Right atrium auricular region (tissue), 2 donors: Measurements from ENCODE around the gene CEP170. TPM values are rescaled to one million over a fixed set of nuclear protein-coding genes. Genes with fewer than 3 reads are reported as not detected.
A peak's percentile ranks its signal among the peaks of the same experiment; 100 is the strongest.

Source experiments
- DNase-seq: peaks from one replicate; pipeline ENCODE4 v3.0.0-alpha.2; 2019; ENCODE audit warnings: low spot score
- H3K27ac ChIP-seq, 2 donors: fragments of 200-600 bp; sonication (generic); 1 replicate in 1 of 2; 2 replicates in 1 of 2; pipeline ENCODE4 v1.5.1; 2016 to 2019
- H3K27me3 ChIP-seq, 2 donors: fragments of 200-600 bp; sonication (generic); one replicate each; pipeline versions ENCODE4 v1.5.1 to v1.6.0; 2017 to 2019
- H3K36me3 ChIP-seq: fragments of 200-600 bp; sonication (generic); one replicate; pipeline ENCODE4 v1.5.1; 2016
- H3K4me1 ChIP-seq, 2 donors: fragments of 200-600 bp; sonication (generic); one replicate each; pipeline versions ENCODE4 v1.5.1 to v1.6.0; 2017 to 2019
- H3K4me3 ChIP-seq, 2 donors: fragments of 200-600 bp; sonication (generic); 1 replicate in 1 of 2; 2 replicates in 1 of 2; pipeline ENCODE4 v1.5.1; 2017 to 2019; ENCODE audit warnings: mild to moderate bottlenecking in 1 of 2, moderate library complexity in 1 of 2
- H3K9me3 ChIP-seq, 2 donors: fragments of 200-600 bp; sonication (generic); one replicate each; pipeline ENCODE4 v1.5.1; 2019
- total RNA-seq, 2 donors: library from RNA; depleted of rRNA; stranded (reverse); fragments of >200 nt; gene quantifications; one replicate each; pipeline ENCODE4 v1.1.0, GENCODE V29; 2016
- TF ChIP-seq, protein P1 (sequence below), 2 donors: fragments of 200-600 bp; sonication (generic); IDR thresholded peaks; one replicate each; pipeline ENCODE4 v1.5.1; 2019; ENCODE audit warnings: antibody characterized with exemption in 2 of 2

Gene CEP170
- total RNA-seq, 2 donors from 2014 or later: 28.4 to 29.1 TPM

DNA sequence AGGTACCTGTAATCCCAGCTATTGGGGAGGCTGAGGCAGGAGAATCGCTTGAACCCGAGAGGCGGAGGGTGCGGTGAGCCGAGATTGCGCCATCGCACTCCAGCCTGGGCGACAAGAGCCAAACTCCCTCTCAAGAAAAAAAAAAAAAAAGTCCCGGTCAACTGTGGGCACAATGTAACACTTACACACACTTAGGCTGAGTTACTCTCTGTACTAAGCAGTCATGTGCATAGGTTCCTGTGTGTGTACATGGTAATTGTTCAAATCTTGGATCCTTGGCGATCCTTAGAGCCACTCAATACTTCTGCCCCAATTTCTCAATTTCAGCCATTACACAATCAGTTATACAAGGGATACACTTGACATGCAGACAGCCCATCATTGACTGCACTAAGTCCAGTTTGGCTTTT, 12.4 kb upstream of the CEP170 start:
- DNase-seq: no peak
- no peaks in the 10 kb centered on the region for H3K9me3 ChIP-seq
- H3K36me3 ChIP-seq: no peaks in the 10 kb centered on the region
- H3K4me1 ChIP-seq: peaks cover 0 to 56% of the 10 kb centered on the region in 2 donors
- H3K27ac ChIP-seq: peak overlapping the region; percentile 3 to 22
- TF ChIP-seq, protein P1, sequence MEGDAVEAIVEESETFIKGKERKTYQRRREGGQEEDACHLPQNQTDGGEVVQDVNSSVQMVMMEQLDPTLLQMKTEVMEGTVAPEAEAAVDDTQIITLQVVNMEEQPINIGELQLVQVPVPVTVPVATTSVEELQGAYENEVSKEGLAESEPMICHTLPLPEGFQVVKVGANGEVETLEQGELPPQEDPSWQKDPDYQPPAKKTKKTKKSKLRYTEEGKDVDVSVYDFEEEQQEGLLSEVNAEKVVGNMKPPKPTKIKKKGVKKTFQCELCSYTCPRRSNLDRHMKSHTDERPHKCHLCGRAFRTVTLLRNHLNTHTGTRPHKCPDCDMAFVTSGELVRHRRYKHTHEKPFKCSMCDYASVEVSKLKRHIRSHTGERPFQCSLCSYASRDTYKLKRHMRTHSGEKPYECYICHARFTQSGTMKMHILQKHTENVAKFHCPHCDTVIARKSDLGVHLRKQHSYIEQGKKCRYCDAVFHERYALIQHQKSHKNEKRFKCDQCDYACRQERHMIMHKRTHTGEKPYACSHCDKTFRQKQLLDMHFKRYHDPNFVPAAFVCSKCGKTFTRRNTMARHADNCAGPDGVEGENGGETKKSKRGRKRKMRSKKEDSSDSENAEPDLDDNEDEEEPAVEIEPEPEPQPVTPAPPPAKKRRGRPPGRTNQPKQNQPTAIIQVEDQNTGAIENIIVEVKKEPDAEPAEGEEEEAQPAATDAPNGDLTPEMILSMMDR (IDR thresholded peaks at IDR 0.05): no peak
- H3K27me3 ChIP-seq: no peaks in the 10 kb centered on the region
- H3K4me3 ChIP-seq: no peak overlapping the region

DNA sequence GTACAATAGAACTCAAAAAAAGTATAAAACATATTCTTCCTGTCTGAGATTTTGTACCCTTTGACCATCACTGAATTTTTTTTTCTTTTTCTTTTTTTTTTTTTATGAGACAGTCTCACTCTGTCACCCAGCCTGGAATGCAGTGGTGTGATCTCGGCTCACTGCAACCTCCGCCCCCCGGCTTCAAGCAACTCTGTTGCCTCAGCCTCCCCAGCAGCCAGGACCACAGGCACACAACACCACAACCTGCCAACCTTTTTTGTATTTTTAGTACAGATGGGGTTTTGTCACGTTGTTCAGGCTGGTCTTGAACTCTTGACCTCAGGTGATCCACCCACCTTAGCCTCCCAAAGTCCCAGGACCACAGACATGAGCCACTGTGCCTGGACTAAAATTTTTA, 11.2 kb upstream of the CEP170 start:
- no peak for DNase-seq
- Histone ChIP-seq H3K27me3 (no peaks in the 10 kb centered on the region), H3K4me1 (peaks cover 0 to 56% of the 10 kb centered on the region in 2 donors), H3K4me3 (no peak overlapping the region), H3K9me3 (no peaks in the 10 kb centered on the region), H3K36me3 (no peaks in the 10 kb centered on the region), H3K27ac (no peak overlapping the region)
- TF ChIP-seq, protein P1 (IDR thresholded peaks at IDR 0.05): no peak

DNA sequence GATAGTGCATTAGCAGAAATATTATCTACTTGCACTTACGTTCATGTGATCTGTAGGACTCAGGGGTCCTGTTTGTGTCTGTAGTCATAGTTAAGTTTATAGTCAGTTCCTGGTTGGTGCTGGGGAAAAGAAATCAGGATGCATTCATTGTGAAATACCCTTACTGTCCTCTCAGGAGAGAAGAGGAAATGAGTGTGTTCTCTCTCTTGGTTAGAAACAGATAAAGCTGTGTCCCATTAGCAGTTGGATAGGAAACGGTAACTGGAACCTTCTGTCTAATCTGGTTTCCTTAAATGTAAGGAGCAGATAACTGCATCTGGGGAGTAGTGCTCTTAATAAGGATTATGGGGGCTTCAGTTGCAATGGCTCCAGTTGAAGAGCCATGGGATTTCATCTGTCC, 9.6 kb upstream of the CEP170 start:
- Histone ChIP-seq H3K4me1 (peaks cover 0 to 58% of the 10 kb centered on the region in 2 donors), H3K27me3 (no peaks in the 10 kb centered on the region), H3K36me3 (no peaks in the 10 kb centered on the region), H3K9me3 (no peaks in the 10 kb centered on the region), H3K4me3 (no peak overlapping the region), H3K27ac (peak overlapping the region; percentile 43 to 59)
- DNase-seq: no peak
- TF ChIP-seq, protein P1 (IDR thresholded peaks at IDR 0.05): no peak

DNA sequence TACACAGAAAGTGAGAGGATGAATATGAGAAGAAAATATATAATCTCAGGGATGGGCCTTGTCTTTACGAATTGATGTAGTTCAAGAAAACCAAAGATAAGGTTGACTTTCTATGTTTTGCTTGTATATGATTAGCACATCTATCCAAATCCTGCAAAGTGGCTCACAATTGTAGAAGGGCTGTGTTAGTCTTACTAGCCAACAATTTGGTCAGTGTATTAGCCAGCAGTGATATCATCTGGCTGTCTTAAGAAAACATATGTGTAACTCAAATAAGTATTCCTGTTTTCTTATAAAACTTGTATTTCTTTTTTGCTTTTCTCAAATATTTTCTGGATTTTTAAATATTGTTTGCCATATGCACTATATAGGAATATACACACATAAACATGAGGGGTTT, 6.3 kb upstream of the CEP170 start:
- H3K27ac ChIP-seq: peak overlapping the region in 1 of 2 donors; percentile 1
- H3K36me3 ChIP-seq: no peaks in the 10 kb centered on the region
- DNase-seq: no peak
- H3K9me3 ChIP-seq: no peaks in the 10 kb centered on the region
- H3K4me1 ChIP-seq: peaks cover 0 to 48% of the 10 kb centered on the region in 2 donors
- TF ChIP-seq, protein P1 (IDR thresholded peaks at IDR 0.05): no peak
- H3K4me3 ChIP-seq: no peak overlapping the region
- H3K27me3 ChIP-seq: no peaks in the 10 kb centered on the region

DNA sequence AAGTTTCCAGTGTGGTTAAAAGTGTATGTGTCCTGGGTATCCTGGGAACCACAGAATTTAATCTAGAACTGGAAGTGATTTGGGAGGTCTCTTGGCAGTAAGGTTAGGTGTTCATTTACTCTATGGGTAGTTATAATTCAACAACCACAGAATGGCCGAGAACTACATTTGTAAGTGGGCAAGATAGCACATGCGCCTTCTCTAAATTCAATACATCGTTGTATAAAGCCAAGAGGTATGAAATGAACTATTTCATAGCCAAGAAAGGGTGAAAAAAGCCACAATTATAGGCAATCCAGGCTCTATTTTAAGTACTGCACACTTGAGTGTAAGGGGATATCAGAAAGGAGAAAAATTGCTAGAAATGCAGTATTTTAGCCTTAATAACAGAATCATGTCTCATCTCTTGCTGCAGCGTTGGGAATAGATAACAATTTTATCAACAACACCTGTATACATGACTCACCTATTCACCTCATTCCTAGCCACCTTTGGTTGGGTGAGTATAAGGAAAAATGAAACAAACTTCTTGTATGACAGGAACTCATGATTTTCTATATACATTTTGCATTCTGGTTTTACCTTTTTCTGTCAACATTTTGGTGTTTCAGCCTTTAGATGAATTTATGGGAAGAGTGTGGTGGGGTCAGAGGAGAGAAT, 5.3 kb upstream of the CEP170 start:
- no peak for DNase-seq
- Histone ChIP-seq H3K4me3 (no peak overlapping the region), H3K27ac (peak overlapping the region in 1 of 2 donors; percentile 1), H3K4me1 (peaks cover 0 to 46% of the 10 kb centered on the region in 2 donors), H3K36me3 (no peaks in the 10 kb centered on the region), H3K27me3 (no peaks in the 10 kb centered on the region), H3K9me3 (no peaks in the 10 kb centered on the region)
- TF ChIP-seq, protein P1 (IDR thresholded peaks at IDR 0.05): no peak

DNA sequence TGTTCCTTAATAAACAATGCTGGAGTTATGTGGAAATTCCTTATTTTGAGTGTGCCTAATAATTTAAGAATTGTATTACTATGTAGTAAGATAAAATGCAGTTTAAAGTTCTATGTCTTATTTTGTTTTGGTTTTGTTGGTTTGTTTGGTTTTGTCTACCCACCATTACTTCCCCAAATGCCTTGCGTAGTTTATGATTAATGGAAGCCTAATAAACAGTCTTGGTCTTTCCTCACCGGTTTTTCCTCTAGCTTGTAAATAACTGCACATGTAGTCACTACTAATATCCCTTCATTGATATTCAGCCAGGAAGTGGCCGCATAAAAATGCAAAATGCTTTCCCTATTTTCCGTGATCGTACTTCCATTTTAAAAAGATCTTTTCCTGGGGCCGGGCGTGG, 3.6 kb upstream of the CEP170 start:
- Histone ChIP-seq H3K27me3 (no peaks in the 10 kb centered on the region), H3K4me1 (peaks cover 0 to 30% of the 10 kb centered on the region in 2 donors), H3K4me3 (no peak overlapping the region), H3K9me3 (no peaks in the 10 kb centered on the region), H3K27ac (no peak overlapping the region), H3K36me3 (no peaks in the 10 kb centered on the region)
- DNase-seq: no peak
- TF ChIP-seq, protein P1 (IDR thresholded peaks at IDR 0.05): no peak
